ENCODE results near the gene RNF31.

GRCh38 chr14:24145690-24146452 lies 1.4 kb upstream of the RNF31 start:
- TF ChIP-seq SNAI2 (CRISPR knock-in tag; IDR thresholded peaks at IDR 0.05) (no peak), ZNF8 (CRISPR knock-in tag; IDR thresholded peaks at IDR 0.05) (no peak), POU6F1 (CRISPR knock-in tag; IDR thresholded peaks at IDR 0.05; ENCODE audit: borderline replicate concordance, low read depth) (no peak), ZFP3 (CRISPR knock-in tag; IDR thresholded peaks at IDR 0.05) (no peak), CSRNP3 (CRISPR knock-in tag; IDR thresholded peaks at IDR 0.05) (no peak), RARB (CRISPR knock-in tag; IDR thresholded peaks at IDR 0.05) (no peak), PATZ1 (CRISPR knock-in tag; IDR thresholded peaks at IDR 0.05; ENCODE audit: borderline replicate concordance) (no peak)
- TF ChIP-seq, protein P1, sequence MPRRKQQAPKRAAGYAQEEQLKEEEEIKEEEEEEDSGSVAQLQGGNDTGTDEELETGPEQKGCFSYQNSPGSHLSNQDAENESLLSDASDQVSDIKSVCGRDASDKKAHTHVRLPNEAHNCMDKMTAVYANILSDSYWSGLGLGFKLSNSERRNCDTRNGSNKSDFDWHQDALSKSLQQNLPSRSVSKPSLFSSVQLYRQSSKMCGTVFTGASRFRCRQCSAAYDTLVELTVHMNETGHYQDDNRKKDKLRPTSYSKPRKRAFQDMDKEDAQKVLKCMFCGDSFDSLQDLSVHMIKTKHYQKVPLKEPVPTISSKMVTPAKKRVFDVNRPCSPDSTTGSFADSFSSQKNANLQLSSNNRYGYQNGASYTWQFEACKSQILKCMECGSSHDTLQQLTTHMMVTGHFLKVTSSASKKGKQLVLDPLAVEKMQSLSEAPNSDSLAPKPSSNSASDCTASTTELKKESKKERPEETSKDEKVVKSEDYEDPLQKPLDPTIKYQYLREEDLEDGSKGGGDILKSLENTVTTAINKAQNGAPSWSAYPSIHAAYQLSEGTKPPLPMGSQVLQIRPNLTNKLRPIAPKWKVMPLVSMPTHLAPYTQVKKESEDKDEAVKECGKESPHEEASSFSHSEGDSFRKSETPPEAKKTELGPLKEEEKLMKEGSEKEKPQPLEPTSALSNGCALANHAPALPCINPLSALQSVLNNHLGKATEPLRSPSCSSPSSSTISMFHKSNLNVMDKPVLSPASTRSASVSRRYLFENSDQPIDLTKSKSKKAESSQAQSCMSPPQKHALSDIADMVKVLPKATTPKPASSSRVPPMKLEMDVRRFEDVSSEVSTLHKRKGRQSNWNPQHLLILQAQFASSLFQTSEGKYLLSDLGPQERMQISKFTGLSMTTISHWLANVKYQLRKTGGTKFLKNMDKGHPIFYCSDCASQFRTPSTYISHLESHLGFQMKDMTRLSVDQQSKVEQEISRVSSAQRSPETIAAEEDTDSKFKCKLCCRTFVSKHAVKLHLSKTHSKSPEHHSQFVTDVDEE (CRISPR knock-in tag; IDR thresholded peaks at IDR 0.05), result no peak
